Embryonic facial prominence (tissue), 1 donor: Measurements from ENCODE around the gene PAK1IP1.
A peak's percentile ranks its signal among the peaks of the same experiment; 100 is the strongest.
"Not testable (repeated sequence)": the region's sequence is repeated elsewhere in the genome, so short reads cannot be mapped to it uniquely, and the experiment has no call there.

Source experiments
- DNase-seq: peaks from one replicate; pipeline ENCODE4 v3.0.0-alpha.2; 2016; ENCODE audit errors: extremely low spot score

The PAK1IP1 gene, protein sequence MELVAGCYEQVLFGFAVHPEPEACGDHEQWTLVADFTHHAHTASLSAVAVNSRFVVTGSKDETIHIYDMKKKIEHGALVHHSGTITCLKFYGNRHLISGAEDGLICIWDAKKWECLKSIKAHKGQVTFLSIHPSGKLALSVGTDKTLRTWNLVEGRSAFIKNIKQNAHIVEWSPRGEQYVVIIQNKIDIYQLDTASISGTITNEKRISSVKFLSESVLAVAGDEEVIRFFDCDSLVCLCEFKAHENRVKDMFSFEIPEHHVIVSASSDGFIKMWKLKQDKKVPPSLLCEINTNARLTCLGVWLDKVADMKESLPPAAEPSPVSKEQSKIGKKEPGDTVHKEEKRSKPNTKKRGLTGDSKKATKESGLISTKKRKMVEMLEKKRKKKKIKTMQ

DNA sequence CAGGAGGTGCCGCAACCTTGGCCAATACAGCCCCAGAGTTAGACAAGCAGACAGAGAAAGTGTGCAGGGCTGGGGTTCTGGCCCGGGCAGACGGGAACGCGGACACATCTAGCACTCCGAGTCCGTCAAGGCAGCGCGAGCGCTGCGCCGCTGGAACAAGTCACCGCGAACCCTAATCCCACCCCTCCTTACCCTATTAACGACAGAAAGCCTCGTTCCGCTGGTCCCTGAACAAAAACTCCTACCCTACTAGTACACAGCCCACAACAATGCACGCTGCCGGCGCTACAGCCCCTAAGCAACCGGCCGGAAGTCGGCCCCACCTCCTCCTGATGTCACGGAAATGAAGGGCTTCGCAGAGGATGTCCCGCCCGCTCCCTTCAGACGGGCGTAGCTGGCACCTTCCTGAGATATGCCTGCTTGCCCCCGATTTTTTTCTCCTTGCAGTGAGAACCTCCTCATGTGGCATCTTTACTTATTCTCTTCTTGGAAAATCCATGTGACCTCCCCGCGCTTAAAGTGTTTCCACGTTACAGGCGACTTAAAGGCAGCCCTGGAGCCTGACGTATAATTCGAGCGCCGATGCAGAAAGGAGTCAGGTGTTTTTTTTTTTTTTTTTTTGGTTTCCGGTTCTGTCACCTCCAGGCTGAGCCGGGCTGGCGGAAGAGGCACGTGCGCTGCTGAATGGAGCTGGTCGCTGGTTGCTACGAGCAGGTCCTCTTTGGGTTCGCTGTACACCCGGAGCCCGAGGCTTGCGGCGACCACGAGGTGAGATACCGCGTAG is at the start of gene PAK1IP1, which contains the start of gene C6orf52:
TSS of gene PAK1IP1 (plus strand) at position 671 of the 784 bp plus-strand sequence. CDS start at position 685, 14 bp downstream.
TSS of gene C6orf52 (minus strand) at position 315 of the 784 bp plus-strand sequence. CDS start 7,066 bp downstream, outside the sequence.
- peak; percentile 91 for DNase-seq

DNA sequence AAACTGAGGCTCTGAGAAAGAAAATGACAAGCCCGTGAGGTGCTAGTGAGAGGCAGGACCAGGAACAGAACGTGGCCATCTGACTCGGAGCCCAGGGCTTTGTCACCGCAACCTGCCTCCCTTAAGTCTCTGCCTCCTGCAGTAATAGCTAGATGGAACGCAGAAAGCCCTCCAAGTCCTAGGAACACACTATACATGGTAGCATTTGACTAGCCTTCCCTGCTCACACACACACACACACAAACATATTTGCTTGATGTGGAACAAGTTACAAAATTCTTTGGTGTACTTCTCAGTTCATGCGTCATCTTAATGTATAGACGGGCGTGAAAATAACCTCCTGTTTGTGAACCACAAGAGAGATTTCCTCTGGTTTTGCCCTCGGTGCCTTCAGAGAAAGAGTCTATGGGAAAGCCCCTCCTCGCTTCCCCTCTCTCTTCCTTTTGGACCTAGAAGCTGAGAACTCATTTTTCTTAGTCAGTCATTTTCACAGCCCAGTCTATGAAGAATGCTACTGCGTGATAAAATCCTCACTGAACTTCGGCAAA is 39.2 kb upstream of the PAK1IP1 start:
- DNase-seq: no peak

DNA sequence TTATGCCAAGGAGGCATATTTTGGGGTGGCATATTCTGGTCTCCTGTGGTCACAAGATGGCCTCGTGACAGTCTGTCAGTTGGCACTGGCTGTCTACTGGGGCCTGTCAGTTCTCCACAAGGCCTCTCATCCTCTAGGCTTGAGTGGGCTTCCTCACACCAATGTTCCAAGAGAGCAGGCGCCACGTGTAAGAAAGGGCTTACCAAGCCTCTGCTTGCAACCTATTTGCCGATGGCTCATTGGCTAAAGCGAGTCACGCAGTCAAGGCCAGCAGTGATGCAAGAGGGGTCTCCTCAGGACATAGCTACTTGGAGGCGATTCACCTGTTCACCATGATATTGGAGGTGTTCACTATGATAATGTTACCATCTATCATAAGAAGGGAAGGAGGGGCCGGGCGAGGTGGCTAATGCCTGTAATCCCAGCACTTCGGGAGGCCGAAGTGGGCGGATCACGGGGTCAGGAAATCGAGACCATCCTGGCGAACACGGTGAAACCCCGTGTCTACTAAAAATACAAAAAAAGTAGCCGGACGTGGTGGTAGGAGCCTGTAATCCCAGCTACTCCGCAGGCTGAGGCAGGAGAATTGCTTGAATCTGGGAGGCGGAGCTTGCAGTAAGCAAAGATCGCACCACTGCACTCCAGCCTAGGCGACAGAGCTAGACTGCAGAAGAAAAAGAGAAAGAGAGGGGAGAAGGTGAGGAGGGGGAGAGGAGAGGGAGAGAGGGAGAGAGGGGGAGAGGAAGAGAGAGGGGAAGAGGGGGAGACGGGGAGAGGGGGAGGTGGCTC is 35.7 kb upstream of the PAK1IP1 start:
- DNase-seq: no peak

DNA sequence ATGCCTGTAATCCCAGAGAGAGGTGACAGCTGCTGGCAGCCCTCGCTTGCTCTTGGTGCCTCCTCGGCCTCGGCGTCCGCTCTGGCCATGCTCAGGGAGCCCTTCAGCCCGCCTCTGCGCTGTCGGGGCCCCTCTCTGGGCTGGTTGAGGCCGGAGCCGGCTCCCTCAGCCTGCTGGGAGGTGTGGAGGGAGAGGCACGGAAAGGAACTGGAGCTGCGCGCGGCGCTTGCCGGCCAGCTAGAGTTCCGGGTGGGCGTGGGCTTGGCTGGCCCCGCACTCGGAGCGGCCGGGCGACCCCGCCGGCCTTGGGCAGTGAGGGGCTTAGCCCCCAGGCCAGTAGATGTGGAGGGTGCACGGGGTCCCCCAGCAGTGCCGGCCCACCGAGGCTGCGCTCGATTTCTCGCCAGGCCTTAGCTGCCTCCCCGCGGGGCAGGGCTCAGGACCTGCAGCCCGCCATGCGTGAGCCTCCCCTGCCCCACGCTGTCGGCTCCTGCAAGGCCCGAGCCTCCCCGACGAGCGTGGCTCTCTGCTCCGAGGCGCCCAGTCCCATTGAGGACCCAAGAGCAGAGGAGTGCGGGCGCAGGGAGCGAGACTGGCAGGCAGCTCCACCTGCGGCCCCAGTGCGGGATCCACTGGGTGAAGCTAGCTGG is 34.9 kb upstream of the PAK1IP1 start:
- DNase-seq: no peak

DNA sequence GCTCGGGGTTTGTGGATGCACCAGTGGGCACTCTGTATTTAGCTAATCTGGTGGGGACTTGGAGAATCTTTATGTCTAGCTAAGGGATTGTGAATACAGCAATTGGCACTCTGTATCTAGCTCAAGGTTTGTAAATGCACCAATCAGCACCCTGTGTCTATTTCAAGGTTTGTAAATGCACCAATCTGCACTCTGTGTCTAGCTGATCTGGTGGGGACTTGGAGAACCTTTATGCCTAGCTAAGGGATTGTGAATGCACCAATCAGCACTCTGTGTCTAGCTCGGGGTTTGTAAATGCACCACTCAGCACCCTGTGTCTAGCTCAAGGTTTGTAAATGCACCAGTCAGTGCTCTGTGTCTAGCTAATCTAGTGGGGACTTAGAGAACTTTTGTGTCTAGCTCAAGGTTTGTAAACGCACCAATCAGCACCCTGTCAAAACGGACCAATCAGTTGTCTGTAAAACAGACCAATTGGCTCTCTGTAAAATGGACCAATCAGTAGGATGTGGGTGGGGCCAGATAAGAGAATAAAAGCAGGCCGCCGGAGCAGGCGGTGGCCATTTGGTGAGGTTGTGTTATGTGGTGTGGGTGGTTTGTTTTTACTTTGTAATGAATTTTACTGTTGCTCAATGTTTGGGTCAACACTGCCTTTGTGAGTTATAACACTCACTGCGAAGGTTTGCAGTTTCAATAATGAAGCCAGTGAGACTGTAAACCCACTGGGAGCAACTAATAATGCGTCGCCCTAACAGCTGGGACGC is 34.2 kb upstream of the PAK1IP1 start:
- not testable (repeated sequence) for DNase-seq

DNA sequence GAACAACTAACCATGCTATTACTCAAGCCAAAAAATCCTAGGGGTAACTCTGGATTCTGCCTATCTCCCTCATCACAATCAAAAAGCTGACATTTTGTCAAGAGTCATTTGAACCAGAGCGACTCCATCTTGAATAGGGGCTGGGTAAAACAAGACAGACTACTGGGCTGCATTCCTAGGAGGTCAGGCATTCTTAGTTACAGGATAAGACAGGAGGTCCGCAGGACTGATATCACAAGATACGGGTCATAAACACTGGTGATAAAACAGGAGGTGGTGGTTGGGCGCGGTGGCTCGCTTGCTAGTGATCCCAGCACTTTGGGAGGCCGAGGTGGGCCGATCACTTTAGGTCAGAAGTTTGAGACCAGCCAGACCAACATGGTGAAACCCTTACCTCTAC is 32.6 kb upstream of the PAK1IP1 start:
- DNase-seq: no peak

DNA sequence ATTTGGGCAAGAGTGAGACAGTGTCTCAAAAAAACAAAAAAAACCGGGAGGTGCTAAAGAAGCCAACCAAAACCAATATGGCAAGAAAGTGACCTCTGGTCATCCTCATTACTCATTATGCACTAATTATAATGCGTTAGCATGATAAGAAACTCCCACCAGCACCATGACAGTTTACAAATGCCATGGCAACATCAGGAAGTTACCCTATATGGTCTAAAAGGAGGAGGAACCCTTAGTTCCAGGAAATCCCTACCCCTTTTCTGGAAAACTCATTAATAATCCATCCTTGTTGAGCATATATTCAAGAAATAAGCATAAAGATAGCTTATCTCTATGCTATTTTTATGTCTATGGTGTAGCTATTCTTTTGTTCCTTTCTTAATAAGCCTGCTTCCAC is 32.0 kb upstream of the PAK1IP1 start:
- no peak for DNase-seq

DNA sequence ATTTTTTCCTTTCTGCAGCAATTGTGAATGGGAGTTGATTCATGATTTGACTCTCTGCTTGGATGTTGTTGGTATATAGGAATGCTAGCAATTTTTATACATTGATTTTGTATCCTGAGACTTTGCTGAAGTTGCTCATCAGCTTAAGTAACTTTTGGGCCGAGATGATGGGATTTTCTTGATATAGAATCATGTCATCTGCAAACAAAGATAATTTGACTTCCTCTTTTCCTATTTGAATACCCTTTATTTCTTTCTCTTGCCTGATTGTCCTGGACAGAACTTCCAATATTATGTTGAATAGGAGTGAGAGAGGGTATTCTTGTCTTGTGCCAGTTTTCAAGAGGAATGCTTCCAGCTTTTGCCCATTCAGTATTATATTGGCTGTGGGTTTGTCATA is 29.2 kb upstream of the PAK1IP1 start:
- DNase-seq: not testable (repeated sequence)

DNA sequence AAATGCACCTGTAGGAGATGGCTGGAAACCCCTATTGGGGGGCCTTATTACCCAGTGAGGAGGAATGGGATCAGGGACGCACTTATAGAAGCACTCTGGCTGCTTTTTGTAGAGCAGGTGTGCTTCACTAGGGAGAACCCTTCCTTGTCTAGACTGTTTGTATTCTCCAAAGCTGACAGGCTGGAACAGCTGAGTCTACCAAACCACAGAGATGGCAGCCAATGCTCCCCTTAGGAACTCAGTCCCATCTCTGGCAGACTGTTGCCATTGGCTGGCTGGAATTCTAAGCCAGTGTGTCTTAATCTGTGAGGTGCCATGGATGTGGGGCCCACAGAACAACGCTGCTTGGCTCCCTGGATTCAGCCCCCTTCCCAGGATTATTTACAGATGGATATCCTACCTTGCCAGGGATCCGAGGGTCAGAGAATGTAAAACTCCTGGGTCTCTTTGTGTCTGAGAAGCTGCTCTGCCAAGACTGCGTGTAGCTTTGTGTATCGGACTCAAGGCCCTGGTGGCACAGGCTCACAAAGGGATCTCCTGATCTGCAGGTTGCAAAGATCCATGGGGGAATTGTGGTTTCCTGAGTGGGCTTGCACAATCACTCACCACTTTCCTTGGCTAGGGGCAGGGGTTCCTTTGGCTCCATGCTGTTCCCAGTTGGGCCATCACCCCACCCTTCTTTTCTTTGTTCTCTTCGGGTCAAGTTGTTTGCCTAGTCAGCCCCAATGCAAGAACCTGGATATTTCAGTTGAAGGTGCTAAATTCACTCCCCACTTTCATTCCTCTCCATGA is 26.4 kb upstream of the PAK1IP1 start:
- no peak for DNase-seq

DNA sequence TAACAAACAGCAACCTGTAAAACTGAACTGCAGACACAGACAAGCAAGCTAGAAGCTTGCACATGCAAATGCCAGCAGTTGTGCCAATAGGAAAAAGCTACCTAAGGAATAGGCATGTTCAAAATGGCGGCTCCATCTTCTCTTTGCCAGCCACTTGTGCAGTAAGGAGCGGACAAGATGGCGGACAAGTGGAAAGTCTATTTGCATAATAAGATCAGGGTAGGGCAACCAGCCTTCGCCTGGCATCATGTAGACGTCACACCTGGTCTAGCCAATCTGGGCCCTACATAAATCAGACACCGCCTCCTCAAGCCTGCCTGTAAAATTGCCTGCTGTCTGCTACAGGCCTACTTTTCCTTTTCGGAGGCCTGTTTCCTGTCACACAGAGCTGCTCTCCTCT is 18.4 kb upstream of the PAK1IP1 start:
- no peak for DNase-seq

DNA sequence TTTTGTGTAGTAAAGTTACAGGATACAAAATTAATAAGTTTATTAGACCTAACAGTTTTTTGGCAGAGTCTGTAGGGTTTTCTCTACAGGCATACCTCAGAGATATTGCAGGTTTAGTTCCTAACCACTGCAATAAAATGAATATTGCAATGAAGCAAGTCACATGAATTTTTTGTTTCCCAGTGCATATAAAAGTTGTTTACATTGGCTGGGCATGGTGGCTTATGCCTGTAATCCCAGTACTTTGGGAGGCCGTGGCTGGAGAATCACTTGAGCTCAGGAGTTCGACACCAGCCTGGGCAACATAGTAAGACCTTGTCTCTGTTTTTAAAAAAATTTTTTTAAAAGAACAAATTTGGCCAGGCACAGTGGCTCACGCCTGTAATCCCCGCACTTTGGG is 16.3 kb upstream of the PAK1IP1 start:
- no peak for DNase-seq

DNA sequence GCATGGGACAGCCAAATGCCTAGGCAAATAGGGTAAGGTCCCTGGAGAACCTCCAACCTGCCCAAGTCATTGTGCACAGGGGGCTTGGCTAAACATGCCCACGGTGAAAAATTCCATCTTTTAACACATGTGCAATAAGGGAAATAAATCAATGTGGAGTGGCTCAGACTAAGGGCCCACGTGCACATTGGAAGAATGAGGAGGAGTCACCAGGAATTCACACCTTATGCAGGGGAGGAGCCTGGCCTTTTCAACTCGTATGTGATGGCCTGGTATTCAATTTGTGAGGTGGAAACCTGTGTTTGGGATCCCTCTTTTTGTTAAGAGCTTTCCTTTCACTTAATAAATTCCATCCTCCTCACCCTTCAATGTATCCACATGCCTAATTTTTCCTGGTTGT is 13.0 kb upstream of the PAK1IP1 start:
- no peak for DNase-seq

DNA sequence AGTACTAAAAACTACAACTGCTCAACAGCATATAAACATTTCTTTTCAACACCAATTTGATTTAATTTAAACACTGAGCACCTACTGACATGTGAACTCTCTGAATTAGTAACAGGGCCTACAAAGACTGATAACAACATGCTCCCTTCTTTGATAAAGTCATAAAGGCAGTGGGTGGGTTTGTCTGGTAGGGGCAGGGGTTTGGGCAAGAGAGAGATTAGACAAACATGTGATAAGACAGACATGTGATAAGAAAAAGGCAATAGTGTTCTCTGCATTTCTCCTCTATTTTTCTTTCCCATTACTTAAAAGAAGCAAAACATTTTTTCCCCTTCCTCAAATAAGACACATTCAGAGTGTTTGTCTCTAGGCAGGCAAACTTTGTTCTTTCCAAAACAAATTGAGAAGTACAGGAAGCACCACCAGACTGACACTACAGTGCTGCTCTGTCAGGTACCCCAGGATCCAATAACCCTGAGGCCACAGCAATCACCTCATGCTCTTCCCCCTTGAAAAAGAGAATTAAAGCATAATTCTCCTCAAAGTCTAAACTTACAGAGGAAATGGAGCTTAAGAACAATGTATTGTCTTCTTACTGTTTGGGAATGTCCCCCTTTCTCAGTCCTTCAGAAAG is 12.3 kb upstream of the PAK1IP1 start:
- DNase-seq: no peak

DNA sequence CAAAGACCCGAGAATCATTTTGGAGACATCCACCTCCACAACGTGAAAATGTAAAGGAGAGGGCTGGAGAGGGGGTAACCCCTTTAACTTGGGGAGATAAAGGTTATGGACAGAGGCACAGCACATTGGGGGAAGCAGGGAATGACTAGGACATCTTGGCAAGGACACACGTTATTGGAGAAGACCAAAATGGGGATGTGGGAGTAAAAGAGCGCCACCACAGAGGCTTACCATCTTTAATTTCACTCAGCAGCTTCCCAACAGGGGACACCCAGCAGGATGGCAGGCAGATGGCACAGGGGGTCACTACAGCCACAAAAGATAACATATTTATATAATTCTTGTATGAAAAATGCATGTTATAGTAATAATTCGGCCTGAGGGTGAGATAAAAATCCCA is 10.2 kb upstream of the PAK1IP1 start:
- DNase-seq: no peak

DNA sequence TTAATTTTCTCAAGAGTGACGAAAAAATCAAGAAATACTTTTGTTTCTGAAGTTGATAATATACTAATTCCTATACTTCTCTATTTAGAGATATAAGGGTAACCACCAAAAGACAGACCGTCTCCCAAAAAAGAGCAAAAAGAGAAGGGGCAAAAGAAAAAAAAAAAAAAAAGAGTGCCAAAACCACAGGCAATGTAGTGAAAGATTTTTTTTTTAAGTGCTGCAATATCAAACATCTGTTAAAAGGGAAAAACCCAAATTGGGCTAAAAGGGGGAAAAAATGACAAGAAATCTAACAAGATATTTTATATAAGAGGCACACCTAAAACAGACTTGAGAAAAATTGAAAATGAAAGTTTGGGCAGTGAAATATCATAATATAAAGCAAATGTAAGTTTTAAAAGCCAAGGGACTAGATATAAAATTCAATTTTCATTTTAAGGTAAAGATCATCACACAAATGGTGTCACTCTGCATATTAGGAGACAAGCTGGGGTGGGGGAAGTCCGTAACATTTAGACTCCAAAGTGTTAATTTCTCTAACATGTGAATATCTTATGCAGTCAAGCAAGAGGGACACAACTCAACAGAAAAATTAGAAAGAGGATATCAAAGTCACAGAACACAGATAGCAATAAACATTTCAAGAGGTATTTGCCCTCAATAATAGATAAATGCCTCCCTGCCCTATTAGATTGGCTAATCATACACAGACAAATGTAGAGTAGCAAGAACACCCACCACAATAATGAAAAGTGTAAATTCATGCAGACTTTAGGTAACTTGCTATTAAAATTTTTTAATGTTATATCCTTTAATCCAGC is 9.5 kb upstream of the PAK1IP1 start:
- DNase-seq: no peak

DNA sequence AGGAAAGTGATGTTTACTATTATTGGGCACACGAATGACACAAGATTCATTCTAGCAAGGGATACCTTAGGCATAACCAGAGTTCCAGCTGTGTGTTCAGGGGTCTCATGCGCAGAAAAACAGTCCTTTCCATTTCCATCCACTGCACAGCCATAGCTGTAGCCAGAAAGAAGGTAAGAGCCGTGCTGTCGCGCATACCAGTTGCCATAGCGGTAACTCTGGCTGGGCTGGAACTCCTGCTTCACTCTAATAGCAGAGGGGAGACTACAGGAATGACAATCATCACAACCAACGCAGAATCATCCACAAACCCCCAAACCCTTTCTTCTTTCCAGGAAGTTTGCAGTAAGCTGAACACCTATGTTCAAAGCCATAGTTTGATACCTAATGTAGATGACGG is 7.9 kb upstream of the PAK1IP1 start:
- no peak for DNase-seq

DNA sequence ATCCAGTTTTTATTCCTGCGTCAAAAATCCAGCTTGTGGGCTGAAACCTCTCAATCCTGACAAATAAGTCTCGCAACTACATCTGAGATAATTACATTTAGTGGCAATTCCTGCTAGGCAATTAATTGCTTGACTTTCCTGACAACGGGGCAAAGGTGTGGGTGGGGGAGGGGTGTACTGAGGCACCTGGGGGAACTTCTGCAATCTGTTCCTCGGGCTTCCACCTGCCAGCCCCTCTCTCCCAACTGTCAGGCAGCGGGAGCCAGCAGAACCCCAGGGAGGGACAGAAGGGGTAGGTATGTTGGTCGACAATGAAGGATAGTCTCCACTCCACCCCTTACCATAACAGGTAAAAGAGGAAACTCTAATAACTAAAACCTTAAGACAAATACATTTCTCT is 7.2 kb upstream of the PAK1IP1 start:
- no peak for DNase-seq
